Breast epithelium (tissue), 3 donors: Measurements from ENCODE around the gene CACNA2D3.

Experiments used
- CTCF ChIP-seq, 3 donors: fragments of 450-650 bp; IDR thresholded peaks; one replicate each; pipeline ENCODE4 v1.5.1; 2016 to 2017; ENCODE audit warnings: antibody characterized with exemption in 3 of 3, mild to moderate bottlenecking in 3 of 3, moderate library complexity in 3 of 3
- POLR2A ChIP-seq: fragments of 450-650 bp; IDR thresholded peaks from one replicate; pipeline ENCODE4 v1.6.1; 2016; ENCODE audit warnings: antibody characterized with exemption, mild to moderate bottlenecking, moderate library complexity
- POLR2AphosphoS5 ChIP-seq, 3 donors: sonication (generic); formaldehyde crosslinking; IDR thresholded peaks; one replicate each; pipeline ENCODE4 v1.6.1; 2017; ENCODE audit warnings: antibody characterized with exemption in 3 of 3

DNA sequence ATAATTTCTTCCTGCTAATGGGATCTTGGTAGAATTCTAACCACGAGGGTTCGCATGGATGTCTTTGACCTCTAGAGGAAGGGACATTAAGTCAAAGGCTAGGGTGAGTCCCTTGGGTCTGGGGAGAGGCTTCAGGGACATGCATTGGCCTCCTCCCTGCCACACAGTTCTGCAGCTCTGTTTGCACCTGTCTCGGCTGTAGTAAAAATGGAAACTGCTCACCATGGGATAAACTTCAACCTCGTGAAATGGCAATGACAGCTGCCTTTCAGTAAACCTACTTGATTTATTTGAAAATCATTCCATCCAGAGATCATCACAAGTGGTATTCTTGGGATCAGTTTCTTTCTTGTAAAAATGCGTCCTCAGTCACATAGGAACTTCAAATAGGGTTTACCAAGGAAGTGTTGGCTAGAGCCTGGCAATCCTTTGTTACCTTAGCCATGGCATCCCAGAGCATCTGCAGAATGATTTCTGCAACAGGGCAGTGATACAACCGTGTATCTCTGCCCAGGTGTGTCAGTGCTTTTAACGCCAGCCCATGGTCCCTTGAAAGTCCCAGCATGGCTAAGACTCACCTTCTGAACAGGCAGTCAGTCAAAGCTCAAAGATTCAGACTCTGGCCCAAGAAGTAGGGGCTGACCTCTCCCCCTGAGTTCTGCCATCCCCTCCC is 819.5 kb downstream of the CACNA2D3 start:
- TF ChIP-seq POLR2AphosphoS5 (IDR thresholded peaks at IDR 0.05) (no peak), CTCF (IDR thresholded peaks at IDR 0.05) (no peak), POLR2A (no peak)
